H1 (cell line): ENCODE data around the gene PPP2R3C. TPM values are rescaled to one million over a fixed set of nuclear protein-coding genes. Genes with fewer than 3 reads are reported as not detected.

ENCODE experiments used
- CTCF ChIA-PET: fragments of 300-600 bp; sonication (Branson Sonifier 250); formaldehyde crosslinking; loops from one replicate; lab custom pipeline; 2021; ENCODE audit not compliant: partially characterized antibody; lab: Charles Lee
- POLR2A ChIA-PET: fragments of 300-600 bp; sonication (Branson Sonifier 250); formaldehyde crosslinking; loops from one replicate; lab custom pipeline; 2021; ENCODE audit warnings: inconsistent platforms; ENCODE audit not compliant: partially characterized antibody; lab: Charles Lee
- DNase-seq, 2 experiments: peaks; one replicate each; pipeline versions ENCODE4 v3.0.0 to v3.0.0-alpha.2; 2010 to 2022; ENCODE audit warnings: low spot score in 2 of 2, low read depth in 1 of 2, mixed read lengths in 1 of 2
- FAIRE-seq: peaks from 2 replicates; lab custom pipeline; 2011; peaks lifted over from hg19 to GRCh38; lab: Jason Lieb, UNC
- H2AFZ ChIP-seq: 2 replicates; pipeline ENCODE4 v1.8.1; 2012; ENCODE audit warnings: low read length, inconsistent platforms
- H2AK5ac ChIP-seq: 2 replicates; pipeline ENCODE4 v1.6.1; 2013; ENCODE audit warnings: low read depth, low read length
- H2BK120ac ChIP-seq: replicated peaks from 2 replicates; pipeline ENCODE3; 2013; ENCODE audit warnings: low read depth, low read length, inconsistent platforms
- H2BK12ac ChIP-seq: 2 replicates; pipeline ENCODE4 v1.6.1; 2013; ENCODE audit warnings: low read depth, low read length
- H2BK15ac ChIP-seq: 2 replicates; pipeline ENCODE4 v1.6.1; 2013; ENCODE audit warnings: low read length
- H2BK20ac ChIP-seq: 2 replicates; pipeline ENCODE4 v1.6.1; 2013; ENCODE audit warnings: low read length
- H2BK5ac ChIP-seq: 2 replicates; pipeline ENCODE4 v1.6.1; 2013; ENCODE audit warnings: low read depth, low read length
- H3K14ac ChIP-seq: 2 replicates; pipeline ENCODE4 v1.6.1; 2013; ENCODE audit warnings: inconsistent platforms; ENCODE audit not compliant: insufficient read length
- H3K18ac ChIP-seq: 2 replicates; pipeline ENCODE4 v1.6.1; 2013; ENCODE audit warnings: low read length; ENCODE audit errors: extremely low read depth
- H3K23ac ChIP-seq: 2 replicates; pipeline ENCODE4 v1.6.1; 2013; ENCODE audit warnings: inconsistent platforms; ENCODE audit not compliant: insufficient read length
- H3K23me2 ChIP-seq: 2 replicates; pipeline ENCODE4 v1.6.1; 2013; ENCODE audit warnings: low read depth, low read length
- H3K27ac ChIP-seq: 2 replicates; pipeline ENCODE4 v1.6.1; 2011; ENCODE audit warnings: low read depth, low read length, inconsistent platforms
- H3K27me3 ChIP-seq, 4 experiments: replicated peaks in 1 of 4; 1 replicate in 1 of 4; 2 replicates in 3 of 4; pipeline versions ENCODE4 v1.6.1 to v1.8.1; 2011 to 2013; ENCODE audit warnings: low read length in 3 of 4, mild to moderate bottlenecking in 3 of 4, inconsistent platforms in 2 of 4, mixed read lengths in 2 of 4, moderate library complexity in 1 of 4; ENCODE audit not compliant: control insufficient read depth in 3 of 4, insufficient read depth in 3 of 4; ENCODE audit errors: extremely low read depth in 1 of 4
- H3K36me3 ChIP-seq, 4 experiments: 2 replicates each; pipeline versions ENCODE4 v1.6.1 to v1.8.1; 2011 to 2013; ENCODE audit warnings: mild to moderate bottlenecking in 4 of 4, low read length in 3 of 4, moderate library complexity in 2 of 4, control low read depth in 1 of 4, inconsistent platforms in 1 of 4; ENCODE audit not compliant: insufficient read depth in 4 of 4, control insufficient read depth in 2 of 4
- H3K4ac ChIP-seq: replicated peaks from 2 replicates; pipeline ENCODE3; 2013; ENCODE audit warnings: low read length, low read depth, mixed read lengths, inconsistent platforms; ENCODE audit not compliant: insufficient read length
- H3K4me1 ChIP-seq, 4 experiments: replicated peaks in 1 of 4; 1 replicate in 1 of 4; 2 replicates in 3 of 4; pipeline versions ENCODE4 v1.6.1 to v1.8.1; 2011 to 2013; ENCODE audit warnings: low read length in 3 of 4, inconsistent platforms in 2 of 4, mixed read lengths in 1 of 4; ENCODE audit not compliant: insufficient read depth in 4 of 4, control insufficient read depth in 3 of 4
- H3K4me2 ChIP-seq, 2 experiments: 2 replicates each; pipeline versions ENCODE4 v1.6.1 to v1.8.1; 2011 to 2013; ENCODE audit warnings: low read depth in 2 of 2, low read length in 2 of 2, control low read depth in 1 of 2, inconsistent platforms in 1 of 2, mild to moderate bottlenecking in 1 of 2; ENCODE audit not compliant: insufficient read depth in 1 of 2
- H3K4me3 ChIP-seq, 4 experiments: fragments of 200-600, 300-600 bp in 1 of 4; sonication (generic), shearing (Covaris generic), sonication (Bioruptor Twin) in 1 of 4; 2 replicates each; pipeline versions ENCODE4 v1.5.1 to v1.8.1; 2011 to 2016; ENCODE audit warnings: low read length in 4 of 4, low read depth in 3 of 4, control low read depth in 2 of 4, inconsistent platforms in 2 of 4, mild to moderate bottlenecking in 2 of 4, mixed read lengths in 1 of 4, moderate library complexity in 1 of 4; ENCODE audit not compliant: insufficient read depth in 2 of 4; ENCODE audit errors: extremely low read depth in 1 of 4
- H3K56ac ChIP-seq: replicated peaks from 2 replicates; pipeline ENCODE3; 2013; ENCODE audit warnings: low read depth, mild to moderate bottlenecking, mixed read lengths, low read length, inconsistent platforms; ENCODE audit not compliant: insufficient read length
- H3K79me1 ChIP-seq: 2 replicates; pipeline ENCODE4 v1.6.1; 2013; ENCODE audit warnings: low read depth, low read length, control low read depth
- H3K79me2 ChIP-seq, 2 experiments: 2 replicates each; pipeline versions ENCODE4 v1.6.1 to v1.8.1; 2012 to 2013; ENCODE audit warnings: low read length in 2 of 2, mild to moderate bottlenecking in 2 of 2, inconsistent platforms in 1 of 2; ENCODE audit not compliant: insufficient read depth in 2 of 2, control insufficient read depth in 1 of 2
- H3K9ac ChIP-seq, 4 experiments: replicated peaks in 1 of 4; 1 replicate in 1 of 4; 2 replicates in 3 of 4; pipeline versions ENCODE4 v1.6.1 to v1.8.1; 2011 to 2013; ENCODE audit warnings: low read depth in 3 of 4, low read length in 3 of 4, control low read depth in 2 of 4, mild to moderate bottlenecking in 2 of 4, moderate library complexity in 2 of 4, inconsistent platforms in 1 of 4; ENCODE audit errors: extremely low read depth in 1 of 4
- H3K9me3 ChIP-seq, 2 experiments: 2 replicates each; pipeline versions ENCODE4 v1.6.1 to v1.8.1; 2012 to 2013; ENCODE audit warnings: mild to moderate bottlenecking in 2 of 2, moderate library complexity in 2 of 2, control low read depth in 1 of 2, inconsistent platforms in 1 of 2, low read depth in 1 of 2, low read length in 1 of 2, mixed read lengths in 1 of 2; ENCODE audit not compliant: insufficient read depth in 2 of 2
- H4K20me1 ChIP-seq, 2 experiments: replicated peaks in 1 of 2; 2 replicates each; pipeline versions ENCODE3 to v1.8.1; 2011 to 2013; ENCODE audit warnings: inconsistent platforms in 2 of 2, low read length in 2 of 2, mild to moderate bottlenecking in 1 of 2; ENCODE audit not compliant: insufficient read depth in 2 of 2, control insufficient read depth in 1 of 2
- H4K5ac ChIP-seq: 2 replicates; pipeline ENCODE4 v1.6.1; 2013; ENCODE audit warnings: low read length, low read depth, mixed read lengths, inconsistent platforms; ENCODE audit not compliant: insufficient read length
- H4K8ac ChIP-seq: 2 replicates; pipeline ENCODE4 v1.8.0; 2013; ENCODE audit warnings: mild to moderate bottlenecking, moderate library complexity, low read length, inconsistent platforms; ENCODE audit not compliant: insufficient read depth; ENCODE audit errors: extremely low read depth
- H4K91ac ChIP-seq: replicated peaks from 2 replicates; pipeline ENCODE3; 2013; ENCODE audit warnings: low read length, mixed read lengths, inconsistent platforms; ENCODE audit not compliant: insufficient read length
- ATF2 ChIP-seq: IDR thresholded peaks from 2 replicates; pipeline ENCODE4 v1.6.1; 2012; ENCODE audit warnings: low read length, inconsistent platforms
- BACH1 ChIP-seq: IDR thresholded peaks from 2 replicates; pipeline ENCODE4 v1.6.1; 2012; ENCODE audit warnings: low read length, improper control_type of control experiment
- MAFK ChIP-seq: IDR thresholded peaks from 2 replicates; pipeline ENCODE4 v1.6.1; 2012; ENCODE audit warnings: low read depth, mild to moderate bottlenecking, improper control_type of control experiment, low read length
- WGBS, 2 experiments: shearing (Covaris generic) in 1 of 2; methylation state at CpG; one replicate each; pipeline versions ENCODE4 v1.1.6 to v1.1.7; 2013 to 2015; ENCODE audit warnings: low lambda C conversion rate in 2 of 2, mixed read lengths in 2 of 2, inconsistent platforms in 1 of 2, low coverage in 1 of 2, missing lambda C conversion rate in 1 of 2; ENCODE audit not compliant: insufficient replicate concordance in 2 of 2, insufficient coverage in 1 of 2, insufficient read length in 1 of 2; ENCODE audit errors: extremely low coverage in 1 of 2, missing lambda C conversion rate in 1 of 2; 5-methylcytosine and 5-hydroxymethylcytosine counted together
- polyA plus RNA-seq, 7 experiments: library from polyadenylated mRNA; depleted of rRNA in 3 of 7; stranded (reverse) in 5 of 7; unstranded in 2 of 7; fragments of >200 nt in 5 of 7; fragments of 200-250 nt in 2 of 7; gene quantifications; 1 replicate in 5 of 7; 2 replicates in 1 of 7; 4 replicates in 1 of 7; pipeline versions ENCODE4 v1.2.1 to v1.2.3, GENCODE V29; 2011 to 2013; ENCODE audit warnings: missing spikeins in 2 of 7, mixed read lengths in 2 of 7
- total RNA-seq: library from RNA; stranded (reverse); fragmentation: NEBNext Ultra II Directional; extraction: Animal tissue kit (Norgen Biotek cat#: 25700); gene quantifications from 2 replicates; pipeline ENCODE4 v1.2.1, GENCODE V29; 2021

Gene PPP2R3C
- total and polyA plus RNA-seq, 2 of the 8 experiments (the other 6 are each of a cell fraction or from before 2014, with no cell fraction given): 7.1 to 26.7 TPM

DNA sequence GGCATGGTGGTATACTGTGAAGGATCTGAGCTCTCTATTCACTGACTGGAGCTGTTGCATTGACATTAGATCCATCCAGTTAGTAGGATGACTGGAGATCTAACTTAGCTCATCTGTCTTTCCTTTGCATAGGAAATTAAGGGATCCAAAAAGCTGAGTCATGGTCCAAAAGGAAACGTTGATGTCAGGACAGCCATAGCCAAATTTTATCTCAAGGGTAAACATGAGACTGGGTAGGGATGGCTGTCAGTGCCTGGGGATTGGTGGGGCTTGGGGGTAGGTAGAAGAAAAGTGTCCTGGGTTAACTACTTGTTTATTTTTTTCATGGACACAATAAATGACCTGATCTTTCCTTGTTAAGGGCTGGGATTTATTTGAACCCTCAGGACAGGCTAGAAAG, 71.1 kb downstream of the PPP2R3C start:
- no peaks in the 10 kb centered on the region for H3K9me3 ChIP-seq
- H2BK5ac ChIP-seq: no peak overlapping the region
- no peak for FAIRE-seq
- no peaks in the 10 kb centered on the region for H3K79me1 ChIP-seq
- H3K56ac ChIP-seq: no peak overlapping the region
- WGBS, 2 experiments: 88% methylated on average over 1 of the region's 1 CpG; no CpG with 5 or more reads in 1 of the 2 experiments
- no peak overlapping the region for H3K4me2 ChIP-seq
- CTCF ChIA-PET: interaction anchor here (1.1 kb wide), 1 partner anchor 377 kb away, joined by 3 read pairs; no protein-coding TSS in a partner anchor
- H3K27ac ChIP-seq: no peak overlapping the region
- H4K5ac ChIP-seq: no peak overlapping the region
- no peak overlapping the region for H2BK120ac ChIP-seq
- H2BK15ac ChIP-seq: no peak overlapping the region
- H3K18ac ChIP-seq: no peak overlapping the region
- H3K9ac ChIP-seq: no peak overlapping the region
- H3K4ac ChIP-seq: no peak overlapping the region
- peaks cover 0 to 6% of the 10 kb centered on the region in 2 experiments; a peak in 2 of 4 replicates for H3K79me2 ChIP-seq
- peaks cover 0 to 5% (median 0%) of the 10 kb centered on the region in 4 experiments; a peak in 3 of 8 replicates for H3K36me3 ChIP-seq
- H3K14ac ChIP-seq: no peak overlapping the region
- H2AK5ac ChIP-seq: no peak overlapping the region
- TF ChIP-seq BACH1: peak; percentile 46
- TF ChIP-seq ATF2: no peak
- 0 out of 2 replicates have a peak, but pooled peaks have one; percentile 14 for TF ChIP-seq MAFK
- TF ChIP-seq, all 59 proteins: peak for 2
- no peak for DNase-seq
- no peak overlapping the region for H2AFZ ChIP-seq
- no peaks in the 10 kb centered on the region; a peak in 1 of 7 replicates for H3K4me1 ChIP-seq
- H4K20me1 ChIP-seq: no peaks in the 10 kb centered on the region
- H2BK12ac ChIP-seq: no peak overlapping the region
- no peak overlapping the region for H3K4me3 ChIP-seq
- POLR2A ChIA-PET: no interaction called here
- no peak overlapping the region for H3K23ac ChIP-seq
- no peak overlapping the region for H4K91ac ChIP-seq
- H4K8ac ChIP-seq: no peak overlapping the region
- no peaks in the 10 kb centered on the region; the same call in none of the 2 replicates for H3K23me2 ChIP-seq
- no peak overlapping the region for H2BK20ac ChIP-seq
- no peaks in the 10 kb centered on the region for H3K27me3 ChIP-seq
